BE2C (cell line): Measurements from ENCODE around the gene CYP1A2. TPM values are rescaled to one million over a fixed set of nuclear protein-coding genes. Genes with fewer than 3 reads are reported as not detected.

Source experiments
- DNase-seq: peaks from one replicate; pipeline ENCODE4 v3.0.0-alpha.2; 2020
- H3K27me3 ChIP-seq: fragments of 250-450 bp; sonication (Bioruptor Pico); 2 replicates; pipeline ENCODE4 v1.5.1; 2020; ENCODE audit warnings: mild to moderate bottlenecking
- H3K36me3 ChIP-seq: fragments of 250-450 bp; sonication (Bioruptor Pico); 2 replicates; pipeline ENCODE4 v1.5.1; 2020; ENCODE audit warnings: mild to moderate bottlenecking
- H3K4me1 ChIP-seq: fragments of 250-450 bp; sonication (Bioruptor Pico); 2 replicates; pipeline ENCODE4 v1.5.1; 2020
- H3K4me3 ChIP-seq: 2 replicates; pipeline ENCODE4 v1.5.1; 2011; ENCODE audit warnings: low read depth, low read length
- H3K9me3 ChIP-seq: fragments of 250-450 bp; sonication (Bioruptor Pico); 2 replicates; pipeline ENCODE4 v1.5.1; 2020
- CTCF ChIP-seq: IDR thresholded peaks from 2 replicates; pipeline ENCODE4 v1.5.1; 2012; ENCODE audit warnings: mild to moderate bottlenecking, low read depth, low read length
- polyA plus RNA-seq: library from polyadenylated mRNA; unstranded; fragments of >200 nt; gene quantifications from one replicate; pipeline ENCODE4 v1.2.1, GENCODE V29; 2012; ENCODE audit warnings: low read depth, missing spikeins; ENCODE audit not compliant: insufficient read length, insufficient read depth

CYP1A2 gene, protein sequence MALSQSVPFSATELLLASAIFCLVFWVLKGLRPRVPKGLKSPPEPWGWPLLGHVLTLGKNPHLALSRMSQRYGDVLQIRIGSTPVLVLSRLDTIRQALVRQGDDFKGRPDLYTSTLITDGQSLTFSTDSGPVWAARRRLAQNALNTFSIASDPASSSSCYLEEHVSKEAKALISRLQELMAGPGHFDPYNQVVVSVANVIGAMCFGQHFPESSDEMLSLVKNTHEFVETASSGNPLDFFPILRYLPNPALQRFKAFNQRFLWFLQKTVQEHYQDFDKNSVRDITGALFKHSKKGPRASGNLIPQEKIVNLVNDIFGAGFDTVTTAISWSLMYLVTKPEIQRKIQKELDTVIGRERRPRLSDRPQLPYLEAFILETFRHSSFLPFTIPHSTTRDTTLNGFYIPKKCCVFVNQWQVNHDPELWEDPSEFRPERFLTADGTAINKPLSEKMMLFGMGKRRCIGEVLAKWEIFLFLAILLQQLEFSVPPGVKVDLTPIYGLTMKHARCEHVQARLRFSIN
- polyA plus RNA-seq, result not detected

DNA sequence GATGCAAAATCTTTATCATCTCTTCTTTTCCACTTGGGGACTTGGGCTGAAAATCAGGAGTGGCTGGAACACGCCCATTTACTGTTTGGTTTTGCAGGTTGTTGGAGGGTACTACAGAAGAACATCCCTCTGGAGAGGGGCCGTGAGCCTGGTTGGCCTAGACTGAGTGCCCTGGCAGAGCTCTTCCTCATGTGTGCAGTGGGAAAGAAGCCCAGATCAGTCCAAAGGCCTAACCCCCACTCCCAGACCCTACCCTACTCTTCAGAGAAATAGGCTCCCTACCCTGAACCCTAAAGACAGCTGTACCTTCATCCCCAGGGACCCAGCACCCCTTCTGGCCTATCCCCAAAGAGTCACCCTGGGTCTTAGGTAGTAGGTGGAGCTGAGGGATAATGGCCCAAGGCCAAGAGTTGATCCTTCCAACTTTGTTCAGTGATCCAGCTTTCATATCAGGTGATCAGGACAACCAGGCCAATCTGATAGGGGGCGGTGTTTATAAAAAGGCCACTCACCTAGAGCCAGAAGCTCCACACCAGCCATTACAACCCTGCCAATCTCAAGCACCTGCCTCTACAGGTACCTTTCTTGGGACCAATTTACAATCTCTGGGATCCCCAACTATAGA is at the start of gene CYP1A2:
CYP1A2 (plus strand) TSS at position 524 of the 625 bp plus-strand sequence. CDS start 894 bp downstream, outside the sequence.
- no peaks in the 10 kb centered on the region for H3K4me1 ChIP-seq
- no peaks in the 10 kb centered on the region for H3K36me3 ChIP-seq
- no peak for DNase-seq
- H3K9me3 ChIP-seq, result no peaks in the 10 kb centered on the region
- TF ChIP-seq CTCF, result no peak
- H3K4me3 ChIP-seq, result no peak within 1 kb of the TSS
- H3K27me3 ChIP-seq, result no peaks in the 10 kb centered on the region

- Histone ChIP-seq H3K36me3 (no peaks in the 10 kb centered on the region), H3K4me3 (no peak overlapping the region), H3K4me1 (no peaks in the 10 kb centered on the region), H3K27me3 (peaks cover 58% of the 10 kb centered on the region), H3K9me3 (no peaks in the 10 kb centered on the region)
- DNase-seq, result no peak
- no peak for TF ChIP-seq CTCF
Measured at GRCh38 chr15:74709011-74709410, 39.6 kb upstream of the CYP1A2 start.

DNA sequence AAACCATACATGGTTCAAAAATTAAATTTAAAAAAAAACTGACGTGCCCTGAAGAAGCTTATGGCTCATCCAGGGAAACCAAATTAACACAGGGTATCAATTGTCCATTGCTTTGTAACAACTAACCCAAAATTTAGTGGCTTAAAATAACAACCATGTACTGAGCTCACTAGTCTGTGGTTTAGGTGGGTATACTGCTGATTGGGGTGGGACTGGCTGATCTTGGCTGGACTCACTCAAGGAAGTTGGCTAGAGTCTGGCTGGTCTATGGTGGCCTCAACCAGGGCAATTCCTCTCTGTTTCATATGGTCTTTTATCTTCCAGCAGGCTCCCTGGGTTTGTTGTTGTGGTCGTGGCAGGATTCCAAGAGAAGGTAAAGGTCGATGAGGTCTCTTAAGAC is 38.8 kb upstream of the CYP1A2 start:
- no peak overlapping the region for H3K4me3 ChIP-seq
- H3K27me3 ChIP-seq, result peaks cover 53% of the 10 kb centered on the region
- no peaks in the 10 kb centered on the region for H3K4me1 ChIP-seq
- TF ChIP-seq CTCF, result no peak
- H3K36me3 ChIP-seq, result no peaks in the 10 kb centered on the region
- H3K9me3 ChIP-seq, result no peaks in the 10 kb centered on the region
- DNase-seq, result no peak

DNA sequence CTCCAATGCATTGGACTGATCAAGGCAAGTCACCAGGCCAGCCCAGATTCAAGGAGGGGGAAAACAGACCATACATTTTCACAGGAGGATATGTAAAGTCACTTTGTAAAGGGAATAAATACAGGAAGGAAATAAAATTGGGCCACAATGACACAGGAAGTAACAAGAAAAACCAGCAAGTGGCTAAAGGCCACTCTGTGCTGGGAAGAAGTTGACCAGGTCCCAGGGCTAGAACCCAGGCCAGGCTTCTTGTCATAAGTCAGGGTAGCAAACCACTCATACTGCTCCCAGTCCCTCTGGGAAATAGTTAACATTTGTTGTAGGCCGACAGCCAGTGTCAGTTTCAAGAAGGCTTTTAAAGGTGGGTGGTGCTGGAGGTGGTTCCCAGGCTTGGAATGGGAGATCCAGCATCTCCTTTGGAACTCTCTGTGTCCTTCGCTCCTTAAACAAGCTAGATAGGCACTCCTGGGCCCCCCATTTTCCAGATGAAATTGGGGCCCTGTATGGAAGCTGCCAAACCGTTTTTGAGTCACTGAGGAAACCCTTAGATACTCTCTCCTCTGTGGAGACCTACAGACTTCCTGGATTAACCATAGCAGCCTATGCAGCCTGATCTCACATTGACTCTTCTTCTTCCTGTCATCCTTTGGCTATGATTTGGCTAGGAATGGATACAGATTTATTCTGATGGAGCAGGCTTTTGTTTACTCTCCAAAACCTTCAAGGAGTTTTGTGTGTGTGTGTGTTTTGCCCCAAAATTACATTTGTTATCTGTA is 38.1 kb upstream of the CYP1A2 start:
- H3K27me3 ChIP-seq, result peaks cover 47% of the 10 kb centered on the region
- TF ChIP-seq CTCF, result no peak
- H3K36me3 ChIP-seq, result no peaks in the 10 kb centered on the region
- H3K4me3 ChIP-seq, result no peak overlapping the region
- no peak for DNase-seq
- no peaks in the 10 kb centered on the region for H3K9me3 ChIP-seq
- H3K4me1 ChIP-seq, result no peaks in the 10 kb centered on the region

DNA sequence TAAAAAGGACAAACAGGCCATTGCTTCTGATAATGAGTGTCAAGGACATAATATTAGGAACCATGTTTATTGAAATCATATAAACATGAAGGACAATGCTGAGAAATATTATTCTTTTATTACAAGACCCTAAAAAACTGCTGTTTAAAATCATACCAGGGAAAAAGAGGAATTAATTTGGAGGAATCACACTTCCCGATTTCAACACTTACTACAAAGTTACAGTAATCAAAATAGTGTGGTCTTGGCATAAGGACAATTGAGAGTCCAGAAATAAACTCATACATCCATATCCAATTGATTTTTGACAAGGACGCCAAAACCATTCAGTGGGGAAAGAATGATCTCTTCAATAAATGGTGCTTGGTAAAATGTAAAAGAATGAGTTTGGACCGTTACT is 36.3 kb upstream of the CYP1A2 start:
- H3K27me3 ChIP-seq, result peaks cover 31% of the 10 kb centered on the region
- no peak overlapping the region for H3K4me3 ChIP-seq
- no peak for TF ChIP-seq CTCF
- no peaks in the 10 kb centered on the region for H3K36me3 ChIP-seq
- H3K9me3 ChIP-seq, result no peaks in the 10 kb centered on the region
- H3K4me1 ChIP-seq, result no peaks in the 10 kb centered on the region
- no peak for DNase-seq
